HG02642 (cell line): ENCODE results near the gene SF3B6.

Source experiments
- ATAC-seq: cut with Tn5 transposase; IDR thresholded peaks from one replicate; pipeline ENCODE4 v1.9.1; 2021; ENCODE audit warnings: mild to moderate bottlenecking; ENCODE audit not compliant: unreplicated experiment, poor library complexity

SF3B6 gene

DNA sequence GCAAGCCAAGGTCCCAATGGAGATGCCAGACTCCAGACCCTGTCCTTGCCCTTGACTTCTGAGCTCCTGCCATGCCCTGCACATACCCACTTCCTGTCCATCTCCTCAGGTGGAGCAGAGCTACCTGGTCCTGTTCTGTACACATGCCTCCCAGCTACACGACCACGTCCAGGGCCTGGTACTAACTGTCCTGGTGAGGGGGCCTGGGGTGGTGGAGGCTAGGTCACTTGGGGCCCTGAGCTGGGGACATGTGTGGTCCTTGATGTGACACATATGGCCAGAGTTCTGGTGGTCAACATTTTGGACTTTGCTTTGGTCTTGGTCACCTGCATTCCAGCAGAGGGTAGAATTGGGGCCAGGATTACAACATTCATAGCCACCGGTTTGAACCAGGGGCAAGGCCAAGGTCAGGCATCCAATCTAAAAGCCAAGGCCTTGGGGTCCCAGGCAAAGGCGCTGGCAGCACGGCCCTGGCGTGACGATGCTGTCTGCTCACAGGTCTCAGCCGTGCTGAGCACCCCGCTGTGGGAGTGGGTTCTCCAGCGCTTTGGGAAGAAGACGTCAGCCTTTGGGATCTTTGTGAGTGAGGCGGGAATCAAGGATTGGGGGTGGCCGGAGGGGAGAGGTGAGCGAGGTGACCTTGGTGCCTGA, 53.7 kb downstream of the SF3B6 start:
- no peak for ATAC-seq

DNA sequence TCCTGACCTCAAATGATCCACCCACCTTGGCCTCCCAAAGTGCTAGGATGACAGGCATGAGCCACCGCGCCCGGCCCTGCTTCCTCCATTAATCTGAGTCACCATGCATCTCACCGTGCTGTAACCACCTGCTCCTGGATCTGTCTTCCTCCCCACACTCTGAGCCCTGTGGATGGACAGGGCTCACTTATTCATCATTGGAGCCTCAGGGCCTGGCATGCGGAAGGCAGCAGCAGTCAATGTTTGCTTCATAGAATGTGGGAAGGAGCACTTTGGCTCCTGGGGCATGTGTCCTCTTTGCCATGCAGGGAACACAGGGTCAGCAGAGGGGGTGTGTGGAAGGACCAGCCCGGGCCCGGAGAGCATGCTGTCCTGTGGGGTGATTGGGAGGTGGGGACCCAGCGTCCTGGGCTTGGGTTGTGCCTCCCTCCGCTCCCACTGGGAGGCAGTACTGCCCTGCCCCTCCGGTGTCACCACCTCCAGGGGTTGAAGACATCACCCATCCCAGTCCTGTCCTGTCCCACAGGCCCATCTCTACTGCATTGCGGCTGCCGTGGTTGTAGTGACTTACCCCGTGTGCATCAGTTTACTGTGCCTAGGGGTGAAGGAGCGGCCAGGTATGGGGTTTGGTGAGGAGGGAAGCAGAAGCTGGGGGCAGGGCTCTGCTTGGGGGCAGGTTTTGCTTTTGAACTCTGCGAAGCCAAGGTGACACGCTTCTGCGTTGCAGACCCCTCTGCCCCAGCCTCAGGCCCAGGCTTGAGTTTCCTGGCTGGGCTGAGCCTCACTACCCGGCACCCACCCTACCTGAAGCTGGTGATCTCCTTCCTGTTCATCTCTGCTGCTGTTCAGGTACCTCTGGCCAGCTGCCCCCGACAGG, 54.8 kb downstream of the SF3B6 start:
- no peak for ATAC-seq

DNA sequence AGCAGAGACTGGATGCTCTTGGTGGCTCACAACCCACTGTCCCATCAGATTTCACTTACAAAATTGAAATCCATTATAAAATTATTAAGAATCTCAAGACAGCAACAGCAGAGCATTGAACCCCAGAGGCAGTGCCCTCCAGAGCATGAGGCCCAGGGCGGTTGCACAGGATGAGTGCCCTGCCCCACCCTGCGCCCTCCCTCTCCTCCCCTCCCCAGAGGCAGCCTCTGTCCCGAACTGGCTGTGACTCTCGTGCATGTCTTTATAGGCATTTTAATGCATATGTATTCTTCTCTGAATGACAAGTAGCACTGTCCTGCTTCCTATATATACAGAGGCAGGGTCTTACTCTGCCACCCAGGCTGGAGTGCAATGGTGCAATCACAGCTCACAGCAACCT, 55.9 kb downstream of the SF3B6 start:
- no peak for ATAC-seq

DNA sequence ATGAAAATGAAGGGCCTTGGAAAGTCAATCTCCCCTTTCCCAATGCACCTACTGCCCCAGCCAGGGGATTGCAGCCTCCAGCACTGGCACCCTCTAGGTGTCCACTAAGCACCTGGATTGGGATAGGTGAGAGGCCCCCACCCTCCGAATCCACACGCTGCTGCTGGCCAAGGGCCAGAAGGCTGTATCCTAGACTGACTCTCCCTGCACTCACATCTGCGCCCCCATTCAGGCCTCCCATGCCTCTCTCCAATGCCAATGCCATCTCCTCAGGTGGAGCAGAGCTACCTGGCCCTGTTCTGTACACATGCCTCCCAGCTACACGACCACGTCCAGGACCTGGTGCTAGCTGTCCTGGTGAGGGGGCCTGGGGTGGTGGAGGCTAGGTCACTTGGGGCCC, 56.4 kb downstream of the SF3B6 start:
- ATAC-seq: no peak

DNA sequence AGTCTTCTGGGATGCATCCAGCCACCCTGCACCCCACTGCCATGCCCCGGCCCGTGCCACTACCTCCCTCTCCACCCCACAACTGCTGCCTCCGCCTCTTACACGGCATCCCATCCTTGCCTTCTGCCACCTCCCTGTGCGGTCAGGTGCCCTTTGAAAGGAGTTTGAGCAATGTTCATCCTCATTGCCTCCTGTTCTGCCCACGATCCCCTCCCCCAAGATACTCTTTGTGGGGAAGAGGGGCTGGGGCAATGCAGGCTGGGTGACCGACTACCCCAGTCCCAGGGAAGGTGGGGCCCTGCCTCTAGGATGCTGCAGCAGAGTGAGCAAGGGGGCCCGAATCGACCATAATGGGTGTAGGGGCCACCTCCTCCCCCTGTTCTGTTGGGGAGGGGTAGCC, 57.9 kb downstream of the SF3B6 start:
- no peak for ATAC-seq

DNA sequence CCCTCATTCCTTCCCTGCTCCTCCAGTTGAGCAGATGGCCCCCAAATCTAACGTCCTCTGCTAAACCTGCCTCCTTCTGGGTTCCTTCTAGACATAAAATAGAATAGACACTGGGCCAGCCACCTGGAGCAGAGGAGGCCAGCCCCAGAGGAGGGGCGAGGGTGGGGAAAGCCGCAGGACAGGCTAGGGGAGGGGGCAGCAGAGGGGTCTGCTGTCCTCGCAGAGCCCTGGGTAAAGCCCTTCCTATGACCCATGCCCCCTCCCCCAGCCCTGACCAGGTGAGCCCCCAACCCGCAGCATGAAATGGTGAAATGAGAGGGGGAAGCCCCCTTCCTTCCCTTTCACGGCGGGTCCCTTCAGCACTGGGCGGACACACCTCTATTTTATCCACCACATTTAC, 58.4 kb downstream of the SF3B6 start:
- ATAC-seq: no peak
